Left ventricle myocardium superior (tissue), 1 donor: ENCODE results near the gene ZFYVE9. TPM values are rescaled to one million over a fixed set of nuclear protein-coding genes. Genes with fewer than 3 reads are reported as not detected.
"Not testable (repeated sequence)": the region's sequence is repeated elsewhere in the genome, so short reads cannot be mapped to it uniquely, and the experiment has no call there.

ENCODE experiments used
- ATAC-seq: fragments of 200-7000 bp; cut with Tn5 transposase; one replicate; pipeline ENCODE4 v1.9.1; 2020; ENCODE audit warnings: mild to moderate bottlenecking, moderate library complexity
- DNase-seq: peaks from one replicate; pipeline ENCODE4 v3.0.0-alpha.2; 2020
- intact Hi-C: fragments of 100-400 bp; cut with micrococcal nuclease; formaldehyde crosslinking; loops from one replicate; pipeline ENCODE4 v1.11.0; 2022
- total RNA-seq: library from RNA; stranded (reverse); fragmentation: NEBNext Ultra II Directional; extraction: Animal tissue kit (Norgen Biotek cat#: 25700); gene quantifications from one replicate; pipeline ENCODE4 v1.2.1, GENCODE V29; 2021
- donor health status: DM: no; HTN: yes; CAD: no; lungs with severe emphysema.

The ZFYVE9 gene
- total RNA-seq, 1 donor from 2014 or later = 19.3 TPM

DNA sequence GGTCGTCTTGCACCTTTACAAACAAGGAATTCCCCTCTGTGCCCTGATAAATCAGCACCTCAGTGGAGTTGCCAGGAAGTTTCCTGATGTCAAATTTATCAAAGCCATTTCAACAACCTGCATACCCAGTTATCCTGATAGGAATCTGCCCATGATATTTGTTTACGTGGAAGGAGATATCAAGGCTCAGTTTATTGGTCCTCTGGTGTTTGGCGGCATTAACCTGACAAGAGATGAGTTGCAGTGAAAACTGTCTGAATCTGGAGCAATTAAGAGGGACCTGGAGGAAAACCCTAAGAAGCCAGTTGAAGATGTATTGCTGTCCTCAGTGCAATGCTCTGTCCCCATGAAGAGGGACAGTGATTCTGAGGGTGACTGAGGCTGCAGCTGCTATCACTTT, 38.3 kb downstream of the ZFYVE9 start:
- intact Hi-C loops = no loop called here
- ATAC-seq = no peak
- DNase-seq = no peak

DNA sequence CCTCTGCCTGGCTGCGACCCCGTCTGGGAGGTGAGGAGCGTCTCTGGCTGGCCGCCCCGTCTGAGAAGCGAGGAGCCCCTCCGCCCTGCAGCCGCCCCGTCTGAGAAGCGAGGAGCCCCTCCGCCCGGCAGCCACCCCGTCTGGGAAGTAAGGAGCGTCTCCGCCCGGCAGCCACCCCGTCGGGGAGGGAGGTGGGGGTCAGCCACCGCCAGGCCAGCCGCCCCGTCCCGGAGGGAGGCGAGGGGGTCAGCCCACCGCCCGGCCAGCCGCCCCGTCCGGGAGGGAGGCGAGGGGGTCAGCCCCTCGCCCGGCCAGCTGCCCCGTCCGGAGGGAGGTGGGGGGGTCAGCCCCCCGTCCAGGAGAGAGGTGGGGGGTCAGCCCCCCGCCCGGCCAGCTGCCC, 39.9 kb downstream of the ZFYVE9 start:
- DNase-seq, intact Hi-C loops, ATAC-seq: not testable (repeated sequence)

DNA sequence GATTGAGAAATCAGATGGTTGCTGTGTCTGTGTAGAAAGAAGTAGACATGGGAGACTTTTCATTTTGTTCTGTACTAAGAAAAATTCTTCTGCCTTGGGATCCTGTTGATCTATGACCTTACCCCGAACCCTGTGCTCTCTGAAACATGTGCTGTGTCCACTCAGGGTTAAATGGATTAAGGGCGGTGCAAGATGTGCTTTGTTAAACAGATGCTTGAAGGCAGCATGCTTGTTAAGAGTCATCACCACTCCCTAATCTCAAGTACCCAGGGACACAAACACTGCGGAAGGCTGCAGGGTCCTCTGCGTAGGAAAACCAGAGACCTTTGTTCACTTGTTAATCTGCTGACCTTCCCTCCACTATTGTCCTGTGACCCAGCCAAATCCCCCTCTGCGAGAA, 40.4 kb downstream of the ZFYVE9 start:
- intact Hi-C loops, DNase-seq, ATAC-seq: not testable (repeated sequence)

- ATAC-seq (no peak), DNase-seq (no peak)
- intact Hi-C loops = no loop called here
Observed at GRCh38 chr1:52182874-52183400, 41.0 kb downstream of the ZFYVE9 start.

DNA sequence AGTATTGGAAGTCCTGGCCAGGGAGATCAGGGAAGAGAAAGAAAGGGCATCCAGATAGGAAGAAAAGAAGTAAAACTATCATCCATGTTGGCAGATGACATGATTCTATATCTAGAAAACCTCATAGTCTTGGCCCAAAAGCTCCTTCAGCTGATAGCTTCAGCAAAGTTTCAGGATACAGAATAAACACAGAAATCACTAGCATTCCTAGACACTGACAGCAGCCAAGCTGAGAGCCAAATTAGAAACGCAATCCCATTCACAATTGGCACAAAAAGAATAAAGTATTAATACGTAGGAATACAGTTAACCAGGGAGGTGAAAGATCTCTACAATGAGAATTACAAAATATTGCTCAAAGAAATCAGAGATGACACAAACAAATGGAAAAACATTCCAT, 44.6 kb downstream of the ZFYVE9 start:
- DNase-seq (no peak), ATAC-seq (no peak)

DNA sequence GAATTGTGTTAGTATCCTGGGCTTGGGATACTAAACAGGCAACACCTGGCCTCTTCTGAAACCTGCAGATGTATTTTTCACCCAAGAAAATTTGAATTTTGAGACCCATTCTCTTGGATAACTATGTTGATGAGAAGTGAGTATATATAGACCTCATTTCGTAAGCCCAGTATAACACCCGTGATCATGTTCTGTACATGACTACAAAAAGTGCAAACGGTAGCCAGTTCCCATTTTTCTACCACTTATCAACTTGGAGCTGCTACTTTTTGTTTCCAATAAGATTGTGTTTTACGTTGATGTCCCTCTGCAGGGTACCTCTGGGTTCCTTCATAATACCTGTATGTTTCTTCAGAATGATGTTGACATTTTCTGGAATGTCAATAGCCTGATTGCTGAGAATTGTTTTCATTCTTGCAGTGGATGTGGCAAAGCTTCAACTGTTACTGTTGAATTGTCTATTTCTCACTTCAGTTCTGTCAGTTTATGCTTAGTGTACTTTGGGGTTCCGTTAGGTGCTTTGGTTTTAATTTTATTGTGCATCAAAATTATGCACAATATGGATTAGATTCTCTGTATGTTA, 48.1 kb downstream of the ZFYVE9 start:
- no peak for DNase-seq
- intact Hi-C loops = no loop called here
- ATAC-seq = no peak

More for the DNA sequence above, 44.6 kb downstream of the ZFYVE9 start:
- intact Hi-C loops = no loop called here

GRCh38 chr1:52190500-52191252, 48.8 kb downstream of the ZFYVE9 start:
- intact Hi-C loops = no loop called here
- DNase-seq = no peak
- no peak for ATAC-seq

- intact Hi-C loops = no loop called here
- DNase-seq = no peak
- ATAC-seq = no peak
Observed at GRCh38 chr1:52191395-52191965, 49.6 kb downstream of the ZFYVE9 start.

DNA sequence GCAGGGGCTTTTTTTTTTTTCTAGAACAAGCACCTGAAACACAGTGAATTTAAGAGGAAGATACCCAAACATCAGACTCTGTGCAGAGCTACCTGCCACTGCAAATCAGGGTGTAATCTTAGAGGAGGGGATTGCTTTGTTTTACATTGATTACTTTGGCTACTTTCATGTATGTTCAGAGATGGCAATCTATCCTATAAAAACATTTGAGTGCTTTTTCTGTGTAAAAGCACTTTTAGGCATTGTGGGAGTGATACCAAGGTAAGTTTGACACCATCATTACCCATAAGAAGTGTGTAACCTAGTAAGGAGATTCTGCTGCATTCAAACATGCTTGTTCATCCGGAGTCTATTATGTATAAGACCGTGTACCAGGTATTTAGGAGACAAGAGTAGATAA, 50.1 kb downstream of the ZFYVE9 start:
- intact Hi-C loops = no loop called here
- ATAC-seq (no peak), DNase-seq (no peak)

DNA sequence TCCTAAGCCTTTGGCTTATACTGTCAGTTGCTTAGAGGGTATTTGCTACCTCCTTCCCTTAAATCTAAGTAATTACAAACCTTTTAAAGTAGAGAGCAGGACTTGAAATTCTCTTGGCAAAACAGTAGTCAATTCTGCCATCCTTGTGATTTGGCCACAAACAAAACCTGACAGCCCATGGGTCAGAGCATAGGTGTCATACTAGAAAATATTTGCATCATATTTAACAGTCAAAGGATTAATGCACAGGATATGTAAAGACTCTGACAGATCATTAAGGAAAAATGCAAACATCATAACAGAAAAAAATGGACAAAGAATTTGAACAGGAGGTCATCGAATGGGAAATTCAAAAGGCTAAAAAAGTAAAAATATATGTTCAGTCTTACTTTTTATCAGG, 50.5 kb downstream of the ZFYVE9 start:
- intact Hi-C loops = no loop called here
- ATAC-seq = no peak
- DNase-seq = no peak

DNA sequence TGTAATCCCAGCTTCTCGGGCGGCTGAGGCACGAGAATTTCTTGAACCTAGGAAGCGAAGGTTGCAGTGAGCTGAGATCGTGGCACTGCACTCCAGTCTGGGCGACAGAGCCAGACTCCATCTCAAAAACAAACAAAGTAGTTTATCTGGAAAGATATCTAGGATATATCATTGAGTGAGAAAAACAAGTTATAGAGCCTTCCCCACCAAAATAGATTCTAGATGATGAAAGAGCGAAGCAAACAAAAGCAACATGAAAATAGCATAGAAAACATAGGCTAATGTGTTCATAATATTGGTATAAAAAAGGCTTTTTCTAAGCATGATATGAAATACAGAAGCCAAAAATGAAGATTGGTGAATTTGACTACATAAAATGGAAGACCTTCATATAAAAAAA, 52.1 kb downstream of the ZFYVE9 start:
- DNase-seq = no peak
- intact Hi-C loops = no loop called here

GRCh38 chr1:52195161-52195560, 53.3 kb downstream of the ZFYVE9 start:
- intact Hi-C loops = no loop called here
- ATAC-seq (no peak), DNase-seq (no peak)

More for the DNA sequence above, 52.1 kb downstream of the ZFYVE9 start:
- ATAC-seq = no peak

- ATAC-seq (no peak), DNase-seq (no peak)
- intact Hi-C loops = no loop called here
Observed at GRCh38 chr1:52203935-52204625, 62.2 kb downstream of the ZFYVE9 start.

DNA sequence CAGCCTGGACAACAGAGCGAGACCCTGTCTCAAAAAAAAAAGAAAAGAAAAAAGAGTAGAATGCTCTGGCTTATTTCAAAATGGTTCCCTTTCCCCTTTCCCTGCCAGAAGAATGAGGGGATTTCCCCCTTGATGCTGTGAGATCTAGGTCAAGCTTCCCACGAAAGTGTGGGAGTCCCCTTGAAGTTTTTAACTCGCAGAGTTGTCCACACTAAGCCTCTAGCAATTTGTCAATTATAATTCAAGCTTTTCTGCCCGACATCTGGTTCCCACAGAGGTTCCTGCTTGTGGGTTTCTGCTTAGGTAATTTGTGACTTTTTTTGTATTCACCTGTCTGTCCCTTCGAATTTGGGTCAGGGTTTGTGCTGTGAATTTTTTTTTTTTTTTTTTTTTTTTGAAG, 62.8 kb downstream of the ZFYVE9 start:
- DNase-seq (no peak), ATAC-seq (no peak)
- intact Hi-C loops = no loop called here

DNA sequence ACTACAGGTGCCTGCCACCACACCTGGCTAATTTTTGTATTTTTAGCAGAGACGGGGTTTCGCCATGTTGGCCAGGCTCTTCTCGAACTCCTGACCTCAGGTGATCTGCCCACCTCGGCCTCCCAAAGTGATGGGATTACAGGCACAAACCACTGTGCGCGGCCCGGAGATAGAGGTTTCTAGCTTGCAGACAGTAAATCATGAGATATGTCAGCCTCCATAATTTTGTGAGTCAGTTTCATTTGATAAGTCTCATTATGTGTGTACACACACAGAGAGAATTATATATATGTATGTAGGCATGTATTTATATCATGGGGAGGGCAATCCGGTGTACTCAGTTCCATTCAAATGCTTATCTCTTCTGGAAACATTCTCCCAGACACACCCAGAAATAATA, 64.8 kb downstream of the ZFYVE9 start:
- ATAC-seq, DNase-seq, intact Hi-C loops: not testable (repeated sequence)

GRCh38 chr1:52209429-52209828, 67.5 kb downstream of the ZFYVE9 start:
- ATAC-seq = no peak
- intact Hi-C loops = no loop called here
- no peak for DNase-seq

DNA sequence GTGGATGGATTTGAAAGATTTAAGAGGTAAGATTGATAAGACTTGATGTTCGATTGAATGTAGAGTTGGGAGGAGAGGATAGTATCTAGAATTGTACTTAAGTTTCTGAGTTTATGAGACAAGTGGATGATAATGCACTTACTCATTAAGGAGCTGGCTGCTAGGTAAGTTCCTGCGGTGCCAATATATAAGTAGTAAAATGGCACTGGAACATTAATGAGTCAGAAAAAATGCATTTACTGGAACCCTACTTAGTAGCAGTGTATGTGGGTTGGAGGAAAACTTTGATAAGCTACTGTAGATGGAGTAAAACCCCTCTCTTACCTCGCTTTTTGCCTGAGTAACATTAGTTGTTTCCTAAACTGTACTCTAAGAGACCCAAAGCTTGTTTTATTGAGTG, 68.2 kb downstream of the ZFYVE9 start:
- intact Hi-C loops = no loop called here
- ATAC-seq = no peak
- DNase-seq = no peak

- intact Hi-C loops = no loop called here
- no peak for ATAC-seq
- no peak for DNase-seq
Observed at GRCh38 chr1:52216907-52217458, 75.1 kb downstream of the ZFYVE9 start.

DNA sequence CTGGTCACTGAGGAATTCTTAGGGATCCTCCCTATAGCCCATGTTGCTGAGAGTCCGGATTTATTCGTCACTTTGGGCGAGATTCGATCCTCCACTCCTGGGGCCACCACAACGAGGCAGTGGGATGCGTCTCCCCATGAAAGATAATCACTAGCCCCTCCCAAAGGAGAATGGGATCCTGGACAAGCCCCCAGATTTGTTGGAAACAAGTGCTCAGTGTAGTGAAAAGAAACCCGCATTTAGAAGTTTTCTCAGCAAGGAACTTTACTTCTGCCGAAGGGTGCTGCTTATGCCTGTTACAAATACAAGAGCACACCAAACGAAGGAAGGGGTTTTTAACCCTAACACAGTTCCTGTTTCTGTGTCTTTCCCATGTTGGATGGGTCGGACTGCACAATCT, 83.3 kb downstream of the ZFYVE9 start:
- no peak for ATAC-seq
- intact Hi-C loops = no loop called here
- DNase-seq = no peak

- DNase-seq (no peak), ATAC-seq (no peak)
- intact Hi-C loops = no loop called here
Observed at GRCh38 chr1:52229494-52229893, 87.6 kb downstream of the ZFYVE9 start.
